Testis (tissue), 3 donors: ENCODE measurements around the gene ARSG. TPM values are rescaled to one million over a fixed set of nuclear protein-coding genes. Genes with fewer than 3 reads are reported as not detected.

ENCODE experiments used
- DNase-seq: peaks from one replicate; pipeline ENCODE4 v3.0.0-alpha.2; 2019
- H3K27ac ChIP-seq, 2 donors: fragments of 200-600 bp; sonication (generic); one replicate each; pipeline ENCODE4 v1.5.1; 2019
- H3K27me3 ChIP-seq: fragments of 200-600 bp; sonication (generic); one replicate; pipeline ENCODE4 v1.5.1; 2019
- H3K36me3 ChIP-seq: fragments of 200-600 bp; sonication (generic); one replicate; pipeline ENCODE4 v1.5.1; 2017; ENCODE audit warnings: low read depth; ENCODE audit errors: missing control alignments
- H3K4me1 ChIP-seq: fragments of 200-600 bp; sonication (generic); one replicate; pipeline ENCODE4 v1.5.1; 2019
- H3K4me3 ChIP-seq, 2 donors: fragments of 200-600 bp; sonication (generic); one replicate each; pipeline ENCODE4 v1.5.1; 2017 to 2019
- H3K9me3 ChIP-seq: fragments of 200-600 bp; sonication (generic); one replicate; pipeline ENCODE4 v1.5.1; 2017
- CTCF ChIP-seq, 3 experiments: fragments of 450-650 bp in 2 of 3; fragments of 200-600 bp in 1 of 3; sonication (generic) in 1 of 3; IDR thresholded peaks; one replicate each; pipeline ENCODE4 v1.5.1; 2016 to 2019; ENCODE audit warnings: antibody characterized with exemption in 3 of 3, mild to moderate bottlenecking in 2 of 3, moderate library complexity in 1 of 3
- POLR2A ChIP-seq: fragments of 450-650 bp; IDR thresholded peaks from one replicate; pipeline ENCODE4 v1.6.1; 2017; ENCODE audit warnings: antibody characterized with exemption, mild to moderate bottlenecking, moderate library complexity
- WGBS, 2 donors: methylation state at CpG; one replicate each; pipeline ENCODE4 v1.1.5; 2018; 5-methylcytosine and 5-hydroxymethylcytosine counted together
- intact Hi-C: fragments of 100-400 bp; cut with DNase I; formaldehyde crosslinking; loops from one replicate; pipeline ENCODE4 v1.15.1; 2023; ENCODE audit warnings: low total_unique reads
- polyA plus RNA-seq: library from polyadenylated mRNA; stranded (reverse); fragments of 350-450 nt; fragmentation: Illumina TruSeq; extraction: RNeasy Lipid Tissue Mini Kit (QIAGEN cat#74804); gene quantifications from one replicate; pipeline ENCODE4 v1.2.3, GENCODE V29; 2014; ENCODE audit warnings: low read depth, low replicate concordance; ENCODE audit not compliant: insufficient read depth
- total RNA-seq, 2 donors: library from RNA; depleted of rRNA; stranded (reverse); fragments of >200 nt; gene quantifications; one replicate each; pipeline ENCODE4 v1.2.3, GENCODE V29; 2016

ARSG gene
- total and polyA plus RNA-seq, 3 donors from 2014 or later: 7.4 to 16.9 (median 12.5) TPM

DNA sequence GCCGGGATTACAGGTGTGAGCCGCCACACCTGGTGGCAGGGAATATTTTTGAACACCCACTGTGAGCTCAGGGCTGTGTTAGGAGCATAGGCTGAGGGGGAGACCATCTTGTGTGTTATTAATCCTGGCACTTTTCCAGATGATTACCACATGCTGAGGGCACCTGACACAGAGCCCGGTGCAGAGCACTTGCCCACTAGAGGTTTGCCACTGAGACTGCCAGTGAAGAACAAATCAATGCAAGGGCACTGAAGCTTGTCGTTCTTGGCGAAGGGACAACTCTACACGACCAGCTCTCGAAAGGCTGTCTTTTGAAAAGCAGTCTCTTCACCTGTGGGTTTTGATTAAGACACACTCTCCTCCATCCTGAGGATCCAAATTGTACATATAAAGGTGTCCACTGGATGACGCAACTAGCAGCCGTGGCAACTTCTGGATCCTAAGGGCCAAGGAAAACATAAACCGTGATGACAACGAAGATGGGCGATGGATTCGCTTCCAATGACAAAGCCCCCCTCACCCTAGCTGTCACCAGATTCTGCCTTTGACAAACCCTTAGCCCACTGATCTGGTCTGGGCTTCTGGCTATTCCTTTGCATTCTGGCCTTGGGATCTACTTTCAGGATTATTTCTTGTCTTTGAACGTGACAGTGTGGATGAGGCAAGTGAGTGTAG is 137.3 kb downstream of the ARSG start:
- no peak overlapping the region for H3K4me3 ChIP-seq
- no peak for DNase-seq
- H3K4me1 ChIP-seq: no peaks in the 10 kb centered on the region
- H3K27ac ChIP-seq: no peak overlapping the region
- intact Hi-C loops: no loop called here
- H3K27me3 ChIP-seq: no peaks in the 10 kb centered on the region
- WGBS, 2 donors: 93 to 96% methylated on average over 14 of the region's 14 CpGs
- TF ChIP-seq CTCF (IDR thresholded peaks at IDR 0.05) (no peak), POLR2A (no peak)
- no peaks in the 10 kb centered on the region for H3K36me3 ChIP-seq
- no peaks in the 10 kb centered on the region for H3K9me3 ChIP-seq

GRCh38 chr17:68429881-68430280 is 138.6 kb downstream of the ARSG start:
- no peaks in the 10 kb centered on the region for H3K4me1 ChIP-seq
- no peak for TF ChIP-seq CTCF (IDR thresholded peaks at IDR 0.05)
- intact Hi-C loops: loop anchor here (10.0 kb wide), 1 partner anchor 165 kb away; no protein-coding TSS in a partner anchor
- H3K27me3 ChIP-seq: no peaks in the 10 kb centered on the region
- DNase-seq: no peak
- no peaks in the 10 kb centered on the region for H3K36me3 ChIP-seq
- 87% methylated on average over 11 of the region's 11 CpGs for WGBS, 2 donors
- no peak overlapping the region for H3K4me3 ChIP-seq
- H3K9me3 ChIP-seq: no peaks in the 10 kb centered on the region
- no peak overlapping the region for H3K27ac ChIP-seq

GRCh38 chr17:68431045-68431608 is 139.8 kb downstream of the ARSG start:
- intact Hi-C loops: loop anchor here (10.0 kb wide), 1 partner anchor 166 kb away; no protein-coding TSS in a partner anchor
- no peak for DNase-seq
- 82 to 86% methylated on average over 13 of the region's 13 CpGs for whole genome bisulfite sequencing, 2 donors
- H3K4me1 ChIP-seq: peaks cover 1% of the 10 kb centered on the region
- no peak overlapping the region for H3K4me3 ChIP-seq
- no peaks in the 10 kb centered on the region for H3K9me3 ChIP-seq
- no peaks in the 10 kb centered on the region for H3K27me3 ChIP-seq
- H3K36me3 ChIP-seq: no peaks in the 10 kb centered on the region
- H3K27ac ChIP-seq: no peak overlapping the region
- TF ChIP-seq CTCF (IDR thresholded peaks at IDR 0.05) (no peak), POLR2A (no peak)

DNA sequence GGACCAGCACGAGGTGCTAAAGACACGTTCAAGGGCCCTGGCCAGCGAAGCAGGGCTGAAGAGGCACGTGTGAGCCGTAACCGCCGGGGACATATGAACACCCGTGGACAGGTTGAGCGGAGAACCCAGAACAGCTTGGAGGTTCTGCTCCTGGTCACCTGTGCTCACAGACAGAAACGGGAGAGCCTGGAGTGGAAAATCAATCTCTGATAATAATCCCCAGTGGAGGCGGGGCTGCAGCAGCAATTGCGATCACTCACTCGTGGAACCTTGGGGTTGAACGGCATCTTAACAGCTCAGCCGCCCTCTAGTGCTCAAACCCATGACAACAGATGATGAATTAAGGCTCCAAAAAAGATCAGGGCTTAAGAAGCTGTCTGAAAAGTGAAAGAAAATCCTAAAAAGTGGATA is 140.4 kb downstream of the ARSG start:
- Histone ChIP-seq H3K4me1 (peaks cover 7% of the 10 kb centered on the region), H3K36me3 (no peaks in the 10 kb centered on the region), H3K9me3 (no peaks in the 10 kb centered on the region), H3K4me3 (no peak overlapping the region), H3K27ac (no peak overlapping the region), H3K27me3 (no peaks in the 10 kb centered on the region)
- intact Hi-C loops: loop anchor here (10.0 kb wide), 1 partner anchor 167 kb away; no protein-coding TSS in a partner anchor
- 67 to 68% methylated on average over 15 of the region's 15 CpGs for WGBS, 2 donors
- TF ChIP-seq POLR2A (no peak), CTCF (IDR thresholded peaks at IDR 0.05) (no peak)
- DNase-seq: no peak
